ENCODE measurements around the gene DNAH11. TPM values are rescaled to one million over a fixed set of nuclear protein-coding genes. Genes with fewer than 3 reads are reported as not detected.

DNAH11 gene
- total and polyA plus RNA-seq, 9 of the 15 experiments (the other 6 are each of a cell fraction or from before 2014, with no cell fraction given), result under 0.01 TPM; not detected in 7

GRCh38 chr7:21653623-21654022 lies 110.8 kb downstream of the DNAH11 start:
- FAIRE-seq, result no peak

More at GRCh38 chr7:21653623-21654022, 110.8 kb downstream of the DNAH11 start:
- Histone ChIP-seq H3K27ac (ENCODE audit: extremely low read depth, low read depth, low read length) (no peak overlapping the region), H4K20me1 (replicated peaks; ENCODE audit: control insufficient read depth, insufficient read depth, low read length) (no peaks in the 10 kb centered on the region), H3K9me1 (ENCODE audit: control insufficient read depth, insufficient read depth, low read length) (no peaks in the 10 kb centered on the region), H3K27me3 (ENCODE audit: control insufficient read depth in 2 of 2, insufficient read depth in 2 of 2, low read length in 2 of 2) (no peaks in the 10 kb centered on the region), H3K4me3 (no peak overlapping the region), H2AFZ (ENCODE audit: low read depth, low read length) (no peak overlapping the region), H3K9ac (ENCODE audit: insufficient read depth in 1 of 2, low read depth in 2 of 2, low read length in 2 of 2) (no peak overlapping the region), H3K4me2 (ENCODE audit: insufficient read depth, low read length) (no peak overlapping the region), H3K79me2 (ENCODE audit: control insufficient read depth, insufficient read depth, low read length) (no peaks in the 10 kb centered on the region), H3K36me3 (ENCODE audit: control insufficient read depth, insufficient read depth, low read length) (no peaks in the 10 kb centered on the region), H3K9me3 (replicated peaks; ENCODE audit: control insufficient read depth, insufficient read depth, low read depth, low read length) (no peaks in the 10 kb centered on the region), H3K4me1 (replicated peaks in 1 of 2; ENCODE audit: control insufficient read depth in 2 of 2, insufficient read depth in 2 of 2, low read length in 2 of 2) (no peaks in the 10 kb centered on the region)
- no peak for TF ChIP-seq NCOA2 (IDR thresholded peaks at IDR 0.05; ENCODE audit: partially characterized antibody in 2 of 2)
- TF ChIP-seq ZNF316 (IDR thresholded peaks at IDR 0.05), result 0 out of 2 replicates have a peak, but pooled peaks have one; percentile 27
- no peak for TF ChIP-seq ZNF124 (CRISPR knock-in tag; IDR thresholded peaks at IDR 0.05)
- no peak for TF ChIP-seq ZNF695 (CRISPR knock-in tag; IDR thresholded peaks at IDR 0.05)
- TF ChIP-seq ZNF518B (CRISPR knock-in tag; IDR thresholded peaks at IDR 0.05), result no peak
- no peak for TF ChIP-seq ZNF431 (CRISPR knock-in tag; IDR thresholded peaks at IDR 0.05)
- TF ChIP-seq MCM5 (IDR thresholded peaks at IDR 0.05; ENCODE audit: low read depth), result no peak
- BruUV-seq (replicated peaks), result no TSS peak
- intact Hi-C loops (cut with micrococcal nuclease) (no loop called here), in situ Hi-C loops (cut with MboI) (no loop called here)
- no peak for DNase-seq (ENCODE audit: extremely low read depth in 1 of 4, low spot score in 3 of 4)
- POLR2A ChIA-PET, result no interaction called here
- ATAC-seq, result no peak
- CTCF ChIA-PET (ENCODE audit: low intra/inter-chr PET ratio), result no interaction called here
- 2% methylated on average over 4 of the region's 4 CpGs for WGBS (ENCODE audit: insufficient coverage, low coverage, missing lambda C conversion rate)

Measured in K562 (cell line).